Measurements from ENCODE around the gene USP32. TPM values are rescaled to one million over a fixed set of nuclear protein-coding genes. Genes with fewer than 3 reads are reported as not detected.
"Not testable (repeated sequence)": the region's sequence is repeated elsewhere in the genome, so short reads cannot be mapped to it uniquely, and the experiment has no call there.

USP32 gene
- polyA plus RNA-seq, 3 donors, result 10.1 to 26.6 (median 16.6) TPM

- no CpG with 5 or more reads among the region's 1 CpG for WGBS (ENCODE audit: insufficient coverage)
- intact Hi-C loops (cut with micrococcal nuclease), result loop anchor here in 1 of 2 donors (10.0 kb wide), 1 partner anchor 63 kb away; no protein-coding TSS in a partner anchor
- H3K4me3 ChIP-seq (replicated peaks in 1 of 3; ENCODE audit: low read depth in 2 of 3, low read length in 3 of 3); DNase-seq; H3K9ac ChIP-seq (ENCODE audit: insufficient read depth, low read length, poor library complexity, severe bottlenecking); H3K4me3 Mint-ChIP-seq; H3K4me1 Mint-ChIP-seq; H3K9me3 ChIP-seq (replicated peaks in 1 of 2; ENCODE audit: control insufficient read depth in 1 of 2, insufficient read depth in 1 of 2, low read length in 2 of 2); H3K4me1 ChIP-seq (ENCODE audit: control insufficient read depth in 1 of 2, insufficient read depth in 2 of 2, low read length in 2 of 2); H3K27me3 Mint-ChIP-seq (ENCODE audit: low read depth in 3 of 3); H3K9me3 Mint-ChIP-seq; H3K4me2 ChIP-seq (replicated peaks; ENCODE audit: extremely low read depth, low read length, poor library complexity, severe bottlenecking); H2AFZ ChIP-seq (ENCODE audit: insufficient read depth, low read depth, low read length, poor library complexity, severe bottlenecking); H3K27ac Mint-ChIP-seq; H3K27ac ChIP-seq (ENCODE audit: low read depth in 1 of 2, low read length in 2 of 2); H3K27me3 ChIP-seq (ENCODE audit: control insufficient read depth in 2 of 2, insufficient read depth in 2 of 2, low read length in 2 of 2): not testable (repeated sequence)
- Histone ChIP-seq H3K36me3 (replicated peaks in 1 of 2; ENCODE audit: control insufficient read depth in 1 of 2, insufficient read depth in 2 of 2, low read length in 2 of 2) (peaks cover 5 to 13% of the 10 kb centered on the region in 2 donors), H3K79me2 (ENCODE audit: insufficient read depth, low read length) (peaks cover 94% of the 10 kb centered on the region), H4K20me1 (ENCODE audit: insufficient read depth, low read length) (peaks cover 38% of the 10 kb centered on the region)
- H3K36me3 Mint-ChIP-seq, result peaks cover 25 to 35% of the 10 kb centered on the region in 2 donors
These were observed 13.7 kb downstream of the USP32 start for GRCh38 chr17:60378187-60378586.

- Histone ChIP-seq H3K4me3 (replicated peaks in 1 of 3; ENCODE audit: low read depth in 2 of 3, low read length in 3 of 3) (peak overlapping the region in 1 of 3 experiments; percentile 71), H3K4me2 (replicated peaks; ENCODE audit: extremely low read depth, low read length, poor library complexity, severe bottlenecking) (peak overlapping the region; percentile 69), H3K27me3 (ENCODE audit: control insufficient read depth in 2 of 2, insufficient read depth in 2 of 2, low read length in 2 of 2) (no peaks in the 10 kb centered on the region), H3K36me3 (replicated peaks in 1 of 2; ENCODE audit: control insufficient read depth in 1 of 2, insufficient read depth in 2 of 2, low read length in 2 of 2) (peaks cover 0 to 5% of the 10 kb centered on the region in 2 donors), H4K20me1 (ENCODE audit: insufficient read depth, low read length) (peaks cover 5% of the 10 kb centered on the region), H2AFZ (ENCODE audit: insufficient read depth, low read depth, low read length, poor library complexity, severe bottlenecking) (no peak overlapping the region), H3K27ac (ENCODE audit: low read depth in 1 of 2, low read length in 2 of 2) (peak overlapping the region; percentile 52 to 58), H3K4me1 (ENCODE audit: control insufficient read depth in 1 of 2, insufficient read depth in 2 of 2, low read length in 2 of 2) (peaks cover 34 to 43% of the 10 kb centered on the region in 2 donors), H3K9me3 (replicated peaks in 1 of 2; ENCODE audit: control insufficient read depth in 1 of 2, insufficient read depth in 1 of 2, low read length in 2 of 2) (no peaks in the 10 kb centered on the region), H3K9ac (ENCODE audit: insufficient read depth, low read length, poor library complexity, severe bottlenecking) (no peak overlapping the region), H3K79me2 (ENCODE audit: insufficient read depth, low read length) (peaks cover 92% of the 10 kb centered on the region)
- DNase-seq, result peak in 2 of 3 donors; percentile 53 to 62
- H3K9me3 Mint-ChIP-seq, result no peaks in the 10 kb centered on the region
- peaks cover 13 to 22% of the 10 kb centered on the region in 2 donors for H3K36me3 Mint-ChIP-seq
- H3K4me1 Mint-ChIP-seq, result peaks cover 44% of the 10 kb centered on the region
- WGBS (ENCODE audit: insufficient coverage), result no CpG with 5 or more reads among the region's 6 CpGs
- H3K4me3 Mint-ChIP-seq, result no peak overlapping the region
- H3K27me3 Mint-ChIP-seq (ENCODE audit: low read depth in 3 of 3), result peaks cover 0 to 2% (median 0%) of the 10 kb centered on the region in 3 donors
- TF ChIP-seq CTCF (IDR thresholded peaks at IDR 0.05), result no peak
- H3K27ac Mint-ChIP-seq, result peak overlapping the region; percentile 47 to 91 (median 80)
- intact Hi-C loops (cut with micrococcal nuclease), result loop anchor here in 1 of 2 donors (10.0 kb wide), 1 partner anchor 58 kb away; no protein-coding TSS in a partner anchor
These were observed 19.0 kb downstream of the USP32 start for GRCh38 chr17:60372790-60373483.

Data from CD14-positive monocyte (primary cell).